SHP77 (cell line): Measurements from ENCODE around the gene IFRD1.
"Not testable (repeated sequence)": the region's sequence is repeated elsewhere in the genome, so short reads cannot be mapped to it uniquely, and the experiment has no call there.

Experiments used
- DNase-seq, 2 experiments: peaks; one replicate each; lab custom pipeline; 2025; lab: John Stamatoyannopoulos, UW

The IFRD1 gene

DNA sequence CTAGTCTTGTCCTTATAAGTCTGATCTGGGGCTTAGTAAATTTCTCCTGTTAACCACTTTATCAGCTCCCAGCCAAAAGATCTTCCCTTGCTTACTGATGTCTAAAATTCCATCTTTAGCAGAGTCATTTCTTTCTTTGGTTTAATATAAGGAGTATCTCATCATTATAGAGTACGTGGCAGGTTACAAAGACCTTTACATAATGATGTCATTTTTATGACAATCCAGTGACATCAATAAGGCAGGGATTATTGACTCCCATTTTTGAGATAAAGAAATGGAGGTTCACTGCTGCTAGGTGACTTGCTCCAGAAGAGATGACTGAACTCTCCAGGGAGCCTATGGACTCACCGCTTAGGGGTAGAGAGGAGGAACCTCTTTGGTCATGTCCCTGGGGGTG, 8.1 kb upstream of the IFRD1 start:
- no peak for DNase-seq

DNA sequence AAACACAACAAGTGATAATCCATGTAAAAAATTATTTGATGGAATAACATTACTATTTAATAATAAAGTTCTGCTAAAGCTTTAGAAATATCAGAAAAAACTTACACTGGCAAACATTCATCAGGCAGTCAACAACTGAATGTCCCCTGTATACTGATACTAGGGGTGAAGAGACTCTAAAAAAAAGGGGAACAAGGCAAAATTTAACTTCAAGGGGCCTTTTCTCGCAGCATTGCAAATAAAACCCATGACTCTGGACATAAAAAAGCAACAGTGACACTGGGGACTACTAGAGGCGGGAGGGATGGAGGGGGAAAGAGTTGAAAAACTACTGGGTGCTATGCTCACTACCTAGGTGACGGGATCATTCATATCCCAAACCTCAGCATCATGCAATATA, 5.8 kb upstream of the IFRD1 start:
- DNase-seq: no peak

DNA sequence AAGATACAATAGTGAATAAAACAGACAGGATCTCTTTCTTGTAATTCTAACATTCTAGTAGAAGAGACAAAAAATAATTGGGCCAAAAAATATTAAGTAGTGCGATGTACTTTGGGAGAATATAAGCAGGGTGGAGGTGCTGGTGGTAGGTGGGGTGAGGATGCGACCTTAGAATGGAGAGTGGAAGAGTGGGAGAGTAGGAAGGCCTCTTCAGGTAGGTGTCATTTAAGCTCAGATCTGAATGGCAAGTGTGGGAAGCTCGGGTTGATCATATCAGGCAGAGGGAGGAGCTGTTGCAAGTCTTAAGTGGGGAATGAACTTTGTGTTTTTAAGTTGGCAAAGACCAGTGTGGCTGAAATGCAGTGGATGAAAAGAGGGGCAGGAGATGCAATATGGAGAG, 3.8 kb upstream of the IFRD1 start:
- no peak for DNase-seq

DNA sequence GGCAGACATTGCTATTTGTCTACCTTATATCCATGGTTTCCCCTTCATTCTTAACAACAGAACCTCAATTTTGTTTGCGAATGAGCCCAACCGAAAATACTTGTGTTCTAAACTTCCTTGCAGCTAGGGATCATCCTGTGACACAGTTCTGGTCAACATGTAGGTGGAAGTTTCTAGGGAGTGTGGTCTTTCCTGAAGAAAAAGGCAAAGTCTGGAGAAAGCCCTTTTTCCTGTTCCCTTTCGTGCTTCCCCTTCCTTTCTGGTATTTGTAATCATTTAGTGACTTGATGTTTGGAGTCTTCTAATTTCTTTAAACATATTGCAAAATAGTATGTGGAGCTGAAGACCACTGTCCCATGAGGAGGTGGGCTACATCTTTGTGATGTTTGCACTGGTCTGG, 2.9 kb upstream of the IFRD1 start:
- no peak for DNase-seq

DNA sequence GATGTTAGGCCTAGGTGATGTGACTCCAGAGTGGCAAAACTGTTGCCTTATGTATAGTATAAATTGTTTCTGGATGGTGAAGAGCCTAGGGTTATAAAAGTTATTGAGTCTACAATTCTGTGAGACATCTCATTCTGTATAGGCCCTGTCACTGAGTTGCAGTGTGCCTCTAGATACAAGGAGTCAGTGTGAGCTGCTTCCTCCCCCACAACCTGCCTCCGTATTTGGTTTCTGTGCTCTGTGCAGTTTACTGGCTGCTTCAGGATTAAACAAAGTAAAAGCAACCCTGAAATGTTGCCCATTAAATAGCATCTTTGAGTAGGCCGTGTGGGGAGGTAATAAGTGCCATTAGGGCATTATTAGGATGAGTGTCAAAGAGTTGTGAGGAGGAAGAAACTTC, 1.9 kb upstream of the IFRD1 start:
- DNase-seq: no peak

DNA sequence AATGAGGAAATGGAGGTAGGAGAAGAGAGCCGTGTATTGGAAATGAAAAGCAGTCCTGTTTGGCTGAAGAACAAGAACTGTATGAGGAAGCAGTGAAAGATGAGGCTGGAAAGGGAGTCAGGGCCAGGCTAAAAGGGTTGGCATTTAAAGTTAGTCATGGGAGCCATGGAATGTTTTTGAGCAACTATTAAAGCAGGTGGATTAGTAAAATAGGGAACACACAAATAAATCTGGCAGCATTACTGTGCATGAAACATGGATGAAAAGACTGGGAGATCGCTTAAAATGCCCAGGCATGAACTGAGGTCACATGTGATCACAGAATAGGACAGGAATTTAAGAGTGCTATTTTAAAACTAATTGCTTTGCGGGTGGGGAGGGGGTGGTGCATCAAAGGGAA, 1.4 kb upstream of the IFRD1 start:
- DNase-seq: no peak

DNA sequence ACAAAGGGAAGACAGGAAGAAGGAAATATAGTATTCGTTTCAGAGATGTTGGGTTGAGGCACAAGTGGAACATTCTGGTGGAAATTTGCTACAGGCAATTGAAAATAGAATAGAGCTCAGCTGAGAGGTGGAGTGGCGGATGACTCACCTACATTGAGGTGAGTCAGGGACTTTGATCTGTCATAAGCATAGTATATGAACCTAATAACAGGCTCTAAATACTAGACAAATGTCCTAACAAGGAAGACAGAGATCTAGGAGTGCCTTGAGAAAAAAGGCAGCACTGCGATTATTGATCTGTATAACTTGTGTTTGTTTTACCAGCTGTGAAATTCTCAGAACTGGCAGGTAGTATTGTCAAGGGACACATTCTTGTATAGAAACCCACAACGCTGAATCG, 907 bp upstream of the IFRD1 start:
- DNase-seq: no peak

DNA sequence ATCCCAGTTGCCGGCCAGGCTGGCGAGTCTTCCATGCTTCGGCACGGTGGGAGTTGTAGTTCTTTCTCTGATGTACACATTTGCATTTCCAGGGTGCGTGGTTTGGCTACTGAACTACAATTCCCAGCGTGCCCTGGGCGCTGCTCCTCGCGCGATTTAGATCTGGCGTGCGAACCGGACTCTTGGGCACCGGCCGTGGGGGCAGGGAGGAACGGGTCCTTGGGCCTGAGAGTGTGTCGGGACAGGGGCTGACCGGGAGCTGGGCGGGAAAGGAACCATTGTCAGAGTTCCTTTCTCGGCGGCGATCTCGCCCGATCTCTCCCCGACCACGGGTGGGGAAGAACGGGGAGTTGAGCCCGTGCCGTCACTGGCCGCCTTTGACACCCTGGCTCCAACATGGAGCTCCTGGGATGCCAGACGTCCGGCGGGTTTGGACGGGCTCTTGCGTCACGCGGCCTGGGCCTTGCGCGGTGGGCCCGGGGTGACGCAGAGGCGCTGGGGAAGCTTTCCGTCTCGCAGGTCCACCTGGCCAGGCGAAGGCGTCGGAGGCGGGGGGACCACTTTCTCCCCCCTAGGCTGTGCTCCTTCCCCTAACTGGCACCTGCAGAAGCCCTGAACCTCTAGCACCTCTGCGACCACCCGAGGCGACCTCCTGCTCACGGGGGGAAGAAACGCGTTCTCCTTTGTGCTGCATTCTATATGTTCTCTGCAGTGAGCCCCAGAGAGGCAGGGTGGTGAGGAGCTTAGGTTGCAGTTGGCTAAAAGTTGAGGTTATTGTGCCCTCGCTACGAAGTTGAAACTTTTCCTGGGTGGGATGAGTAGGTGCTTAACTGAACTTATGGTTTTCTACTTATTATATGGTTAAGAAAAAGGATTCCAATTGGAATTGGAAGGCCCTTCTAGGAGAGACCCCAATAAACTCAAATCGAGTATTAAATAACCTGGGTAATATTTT, 824 bp downstream of the IFRD1 start:
- peak; percentile 89 to 93 for DNase-seq

DNA sequence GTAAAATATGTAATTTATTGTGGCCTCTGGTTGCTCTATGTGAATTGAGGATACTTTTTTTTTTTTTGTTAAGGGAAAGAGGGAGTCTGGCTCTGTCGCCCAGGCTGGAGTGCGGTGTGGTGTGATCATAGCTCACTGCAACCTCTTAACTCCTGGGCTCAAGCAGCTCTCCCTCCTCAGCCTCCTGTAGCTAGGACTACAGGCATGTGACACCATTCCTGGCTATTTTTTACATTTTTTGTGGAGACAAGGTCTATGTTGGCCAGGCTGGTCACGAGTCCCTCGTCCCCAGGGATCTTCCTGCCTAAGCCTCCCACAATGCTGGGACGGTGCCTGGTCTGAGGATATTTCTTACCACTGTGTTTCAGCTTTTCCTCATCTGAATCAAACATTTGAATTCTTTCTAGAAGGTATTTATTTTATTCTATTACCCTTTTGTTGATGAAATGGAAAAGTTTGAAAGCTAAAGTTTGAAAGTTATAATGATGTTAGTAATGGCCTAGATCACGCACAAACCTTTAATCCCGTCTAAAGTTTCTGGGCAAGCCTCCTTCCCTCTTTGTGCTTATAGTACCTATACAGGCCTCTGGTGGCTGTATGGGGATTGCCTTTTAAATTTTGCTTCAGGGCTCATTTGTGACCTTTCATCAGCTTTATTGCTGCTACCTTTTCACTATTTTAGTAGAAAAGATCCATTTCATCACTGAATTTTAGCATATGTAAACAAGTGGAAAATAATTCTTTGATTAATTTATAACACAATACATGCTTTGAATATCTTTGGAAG, 2.0 kb downstream of the IFRD1 start:
- no peak for DNase-seq

DNA sequence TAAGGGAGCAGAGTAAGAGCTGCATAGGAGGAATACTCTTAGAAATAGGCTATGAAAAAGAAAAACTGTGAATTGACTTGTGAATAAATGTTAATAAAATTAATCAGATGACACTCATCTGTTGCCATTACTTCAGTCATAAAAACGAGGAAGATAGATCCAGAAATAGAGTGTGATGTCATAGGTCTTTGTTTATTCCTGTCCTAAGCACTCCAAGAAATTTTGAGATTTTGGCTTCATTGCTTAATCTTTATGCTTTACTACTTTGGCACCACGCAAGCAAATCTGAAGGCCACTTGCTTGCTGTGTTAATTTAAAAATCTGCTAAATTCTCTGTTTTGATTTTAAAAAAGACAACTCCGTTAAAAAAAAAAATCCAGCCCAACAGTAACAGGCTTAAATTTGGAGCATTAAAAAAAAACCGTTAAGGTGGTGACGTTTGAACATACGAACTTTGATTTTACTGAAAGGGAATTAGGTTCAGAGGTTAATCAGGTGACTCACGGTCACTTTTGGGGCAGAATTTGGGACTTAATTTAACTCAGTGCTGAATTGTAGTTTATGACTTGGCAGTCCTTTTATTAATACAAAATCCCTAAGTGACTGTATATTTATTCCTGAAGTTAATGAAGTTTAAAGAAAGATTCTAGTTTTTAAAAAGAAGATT, 3.4 kb downstream of the IFRD1 start:
- no peak for DNase-seq

DNA sequence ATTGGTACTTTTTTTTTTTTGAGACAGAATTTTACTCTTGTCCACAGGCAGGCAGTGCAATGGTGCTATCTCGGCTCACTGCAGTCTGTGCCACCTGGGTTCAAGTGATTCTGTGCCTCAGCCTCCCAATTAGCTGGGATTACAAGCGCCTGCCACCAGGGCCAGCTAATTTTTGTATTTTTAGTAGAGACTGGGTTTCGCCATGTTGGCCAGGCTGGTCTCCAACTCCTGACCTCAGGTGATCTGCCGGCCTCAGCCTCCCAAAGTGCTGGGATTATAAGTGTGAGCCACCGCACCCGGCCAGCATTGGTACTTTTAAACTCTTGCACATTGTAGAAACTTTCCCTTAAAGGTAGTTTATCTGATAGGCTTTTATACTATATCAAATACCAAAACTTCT, 3.9 kb downstream of the IFRD1 start:
- not testable (repeated sequence) for DNase-seq

DNA sequence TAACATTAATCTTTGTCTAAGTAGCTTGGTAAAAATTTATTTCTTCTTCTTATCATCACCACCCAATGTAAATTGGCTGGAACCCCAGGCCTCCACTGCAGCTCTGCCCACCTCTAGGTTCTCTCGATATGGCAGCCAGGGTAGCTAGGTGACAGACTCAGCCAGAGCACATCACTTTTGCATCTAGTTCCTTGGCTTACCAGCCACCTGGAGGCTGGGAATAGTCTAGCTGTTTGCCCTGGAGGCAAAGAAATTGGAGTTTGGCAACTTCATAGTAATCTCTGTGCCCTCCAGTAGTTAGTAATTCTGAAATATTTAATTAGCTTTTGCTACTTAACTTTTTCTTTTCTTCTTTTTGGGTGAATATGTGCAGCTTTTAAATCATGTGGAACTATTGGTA, 9.4 kb downstream of the IFRD1 start:
- DNase-seq: no peak

DNA sequence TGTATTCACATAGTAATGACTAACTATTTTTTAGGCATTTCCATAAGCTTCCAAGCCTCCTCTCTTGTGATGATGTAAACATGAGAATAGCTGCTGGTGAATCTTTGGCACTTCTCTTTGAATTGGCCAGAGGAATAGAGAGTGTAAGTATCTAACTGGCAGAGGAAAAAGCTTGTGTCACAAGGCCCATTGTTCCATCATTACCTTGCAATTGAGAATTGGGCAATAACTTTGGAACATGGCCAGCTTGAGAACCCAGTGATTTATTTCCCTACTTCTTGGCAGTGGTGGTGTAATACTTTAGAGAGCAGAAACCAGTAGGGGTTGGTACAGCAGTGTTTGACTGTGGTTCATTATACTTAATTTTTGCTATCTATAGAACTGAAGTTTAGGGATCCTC, 12.0 kb downstream of the IFRD1 start:
- DNase-seq: no peak

DNA sequence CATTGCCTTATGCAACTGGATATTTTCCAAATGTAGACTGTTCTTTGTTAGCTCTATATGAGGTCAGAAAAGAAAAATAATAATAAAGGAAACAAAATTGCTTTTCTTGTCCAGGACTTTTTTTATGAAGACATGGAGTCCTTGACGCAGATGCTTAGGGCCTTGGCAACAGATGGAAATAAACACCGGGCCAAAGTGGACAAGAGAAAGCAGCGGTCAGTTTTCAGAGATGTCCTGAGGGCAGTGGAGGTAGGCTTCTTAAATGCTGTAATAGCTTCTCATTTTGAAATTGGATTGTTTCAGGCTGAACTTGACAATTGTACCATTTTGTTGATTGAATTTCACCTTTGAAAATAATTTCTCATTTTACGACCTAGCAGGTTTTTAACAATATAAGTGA, 17.6 kb downstream of the IFRD1 start:
- DNase-seq: no peak

DNA sequence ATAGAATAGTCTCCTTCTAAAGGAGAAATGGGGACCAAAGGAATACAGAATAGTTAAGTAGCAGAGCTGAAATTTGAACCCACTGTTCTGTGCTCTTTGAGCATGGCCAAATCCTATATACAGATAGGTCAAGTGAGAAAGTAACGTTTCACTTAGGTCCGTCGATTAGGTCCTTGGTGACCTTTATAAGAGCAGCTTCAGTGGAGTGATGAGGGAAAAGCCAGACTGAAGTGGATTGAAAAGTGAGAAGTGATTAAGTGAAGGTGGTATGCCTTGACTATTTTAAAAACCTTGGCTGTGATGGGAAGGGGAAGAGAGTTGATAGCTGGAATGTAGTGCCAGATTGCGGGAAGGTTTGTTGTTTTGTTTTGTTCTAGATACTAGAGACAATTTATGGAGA, 19.9 kb downstream of the IFRD1 start:
- no peak for DNase-seq

DNA sequence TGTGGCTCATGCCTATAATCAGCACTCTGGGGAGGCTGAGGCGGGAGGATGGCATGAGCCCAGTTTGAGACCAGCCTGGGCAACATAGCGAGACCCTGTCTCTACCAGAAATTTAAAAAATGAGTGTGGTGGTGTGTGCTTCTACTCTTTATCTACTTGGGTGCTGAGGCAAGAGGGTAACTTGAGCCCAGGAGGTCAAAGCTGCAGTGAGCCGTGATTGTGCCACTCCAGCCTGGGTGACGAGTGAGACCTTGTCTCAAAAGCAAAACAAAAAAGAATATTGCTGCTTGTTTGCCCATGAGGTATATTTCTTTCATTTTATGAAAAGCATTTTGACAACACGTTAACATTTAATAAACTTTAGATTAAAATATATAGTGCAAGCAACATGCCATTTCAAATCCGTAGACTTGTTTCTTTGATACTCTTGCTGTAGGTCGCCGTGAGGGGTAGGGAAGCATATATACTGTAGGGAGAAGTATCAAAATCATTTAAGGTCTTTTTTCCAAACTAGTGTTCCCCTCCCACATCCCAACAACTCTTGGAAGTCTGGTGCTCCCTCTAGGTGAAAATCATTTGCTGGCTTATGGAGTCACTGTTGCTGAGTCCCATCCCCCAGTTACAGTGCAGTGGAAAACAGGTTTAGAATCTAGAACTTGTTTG, 26.3 kb downstream of the IFRD1 start:
- DNase-seq: no peak

DNA sequence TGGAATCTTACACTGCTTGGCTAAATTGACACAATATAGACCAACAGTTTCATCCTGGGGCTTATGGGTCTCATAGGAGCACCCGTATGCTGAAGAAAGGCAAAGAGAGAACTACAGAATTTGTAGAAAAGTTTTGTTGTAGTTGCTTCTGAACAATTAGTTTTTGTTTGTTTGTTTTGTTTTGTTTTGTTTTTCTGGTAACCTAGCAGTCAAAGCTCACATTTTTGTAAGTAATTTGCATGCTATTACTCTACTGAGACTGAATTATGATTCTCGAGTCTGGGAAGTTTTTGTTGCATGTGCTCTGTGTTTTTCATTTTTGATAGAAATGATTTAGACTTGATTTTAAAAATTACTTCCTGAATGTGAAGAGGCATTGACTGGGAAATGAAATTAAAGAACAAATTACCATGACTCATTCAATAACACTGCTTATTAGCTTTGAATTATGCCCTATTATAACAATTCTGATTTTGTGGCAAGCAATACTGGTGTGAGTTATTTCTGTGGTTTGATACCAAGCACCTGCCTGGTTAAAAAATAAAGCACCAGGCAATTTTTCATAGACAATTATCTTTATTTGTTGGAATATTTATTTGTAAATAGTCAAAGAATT, 31.0 kb downstream of the IFRD1 start:
- no peak for DNase-seq

DNA sequence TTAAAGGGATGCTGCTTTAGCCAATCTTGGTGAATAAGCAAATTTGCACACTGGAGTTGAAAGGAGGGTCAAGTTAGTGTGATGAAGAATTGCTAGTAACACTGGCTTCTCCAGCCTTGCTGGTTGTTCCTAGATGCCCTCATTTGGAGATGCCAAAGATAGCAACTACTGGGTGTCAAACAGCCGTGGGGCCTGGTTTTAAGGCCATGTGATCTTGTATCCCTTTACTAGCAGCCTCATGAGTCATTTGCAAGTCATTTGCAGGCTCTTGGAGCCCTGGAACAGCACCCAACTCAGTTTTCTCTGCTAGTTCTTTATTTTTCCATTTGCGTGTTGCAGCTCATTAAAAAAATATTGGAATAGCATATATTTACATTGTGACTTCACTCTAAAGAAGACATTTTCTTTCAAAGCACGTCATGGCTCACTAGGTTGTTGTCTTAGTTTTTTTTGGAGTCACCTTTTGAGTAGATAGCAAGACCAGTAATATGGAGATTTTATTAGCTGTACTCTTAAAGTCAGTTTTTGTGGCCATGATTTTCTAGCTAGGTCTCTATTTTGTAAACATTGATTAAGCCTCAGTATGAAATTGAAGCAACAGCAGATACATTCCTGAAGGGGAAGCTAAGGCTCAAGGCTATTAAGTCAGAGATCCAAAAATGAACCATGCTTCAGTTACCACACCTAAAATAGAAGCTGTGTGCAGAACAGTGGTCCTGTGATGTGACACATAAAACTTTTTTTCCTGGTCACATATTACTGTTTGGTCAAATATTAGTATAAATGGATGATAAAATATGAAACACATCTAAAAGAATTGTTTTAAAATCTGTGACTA, 31.8 kb downstream of the IFRD1 start:
- no peak for DNase-seq

DNA sequence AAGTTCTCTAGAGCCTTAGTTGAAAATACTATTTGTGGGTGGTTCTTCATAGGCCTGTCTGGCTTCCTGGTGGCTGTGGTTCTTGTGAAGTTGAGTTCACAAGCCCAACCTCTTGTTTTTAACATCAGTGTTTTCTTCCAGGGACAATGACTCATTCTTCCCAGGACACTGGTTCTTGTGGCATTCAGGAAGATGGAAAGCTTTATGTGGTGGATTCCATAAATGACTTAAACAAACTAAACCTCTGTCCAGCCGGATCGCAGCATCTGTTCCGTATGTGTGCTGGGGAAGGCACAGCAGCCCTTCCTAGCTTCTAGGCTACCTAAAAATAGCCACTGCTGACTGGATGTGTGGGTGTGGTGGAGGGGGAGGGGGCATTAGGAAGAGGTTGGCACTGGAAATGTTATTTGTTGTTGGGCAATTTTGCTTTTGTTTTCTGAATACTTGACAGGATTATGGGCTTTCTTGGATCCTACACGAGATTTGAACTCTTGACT, 34.5 kb downstream of the IFRD1 start:
- DNase-seq: no peak

DNA sequence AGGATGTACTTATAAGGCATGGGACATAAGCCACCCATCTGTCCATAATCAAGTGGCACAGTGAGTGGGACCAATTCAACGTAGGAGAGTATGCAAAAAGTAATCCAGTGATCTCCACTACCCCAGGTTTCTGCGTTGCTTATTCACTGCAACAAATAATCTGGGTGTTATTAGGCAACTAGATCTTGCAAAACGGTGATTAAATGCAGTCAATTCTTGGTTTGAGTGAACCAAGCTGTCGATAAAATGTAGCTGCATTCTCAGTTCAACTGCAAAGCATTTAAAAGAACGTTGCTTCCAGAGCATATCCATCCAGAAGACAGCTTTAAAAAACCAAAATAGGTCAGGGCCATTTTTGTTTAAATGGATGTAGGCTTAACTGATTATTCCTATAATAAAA, 35.5 kb downstream of the IFRD1 start:
- no peak for DNase-seq
